SIG-M5 treated with dmso at 0.1 percent for 504 hours (cell line): ENCODE results near the gene CREB5.
"Not testable (repeated sequence)": the region's sequence is repeated elsewhere in the genome, so short reads cannot be mapped to it uniquely, and the experiment has no call there.

Experiments
- DNase-seq: peaks from one replicate; lab custom pipeline; 2025; ENCODE audit not compliant: unreplicated experiment; lab: John Stamatoyannopoulos, UW

CREB5 gene

DNA sequence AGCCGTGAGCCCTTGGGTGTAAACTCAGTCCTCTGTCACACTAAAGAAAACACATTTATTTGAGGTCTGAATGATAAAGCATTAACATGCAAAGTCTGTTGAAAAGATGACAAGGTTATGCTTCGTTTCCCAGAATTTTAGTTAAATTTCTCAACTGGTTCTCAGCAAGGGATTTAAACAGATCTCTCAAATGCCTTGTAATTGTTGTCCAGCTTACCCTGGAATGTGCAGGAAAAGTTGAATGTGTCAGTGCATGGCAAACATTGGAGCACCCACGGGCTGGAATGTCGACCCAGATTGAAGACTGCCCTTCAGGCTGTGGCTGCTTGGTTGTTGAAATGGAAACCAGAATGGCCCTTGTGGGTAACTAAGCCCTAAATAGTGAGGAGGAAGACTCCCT lies 354.0 kb downstream of the CREB5 start:
- no peak for DNase-seq

DNA sequence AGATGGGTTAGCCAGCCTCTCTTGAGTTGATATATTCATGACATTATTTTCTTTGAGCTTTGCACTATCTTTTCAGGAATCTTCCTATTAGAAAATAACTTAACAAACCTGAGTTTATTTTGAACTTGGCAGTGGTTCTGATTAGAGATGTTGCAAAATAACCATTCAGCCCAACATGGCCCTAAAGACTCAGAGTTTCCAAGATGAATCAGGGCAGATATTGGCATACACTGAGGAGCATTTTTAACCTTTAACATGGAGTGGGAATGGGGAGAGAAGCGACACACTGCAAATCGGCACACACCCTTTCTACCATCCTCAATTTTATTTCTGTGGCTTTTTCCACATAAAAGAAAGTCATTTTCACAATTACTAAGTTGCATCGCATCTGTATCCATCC lies 355.0 kb downstream of the CREB5 start:
- DNase-seq: no peak

DNA sequence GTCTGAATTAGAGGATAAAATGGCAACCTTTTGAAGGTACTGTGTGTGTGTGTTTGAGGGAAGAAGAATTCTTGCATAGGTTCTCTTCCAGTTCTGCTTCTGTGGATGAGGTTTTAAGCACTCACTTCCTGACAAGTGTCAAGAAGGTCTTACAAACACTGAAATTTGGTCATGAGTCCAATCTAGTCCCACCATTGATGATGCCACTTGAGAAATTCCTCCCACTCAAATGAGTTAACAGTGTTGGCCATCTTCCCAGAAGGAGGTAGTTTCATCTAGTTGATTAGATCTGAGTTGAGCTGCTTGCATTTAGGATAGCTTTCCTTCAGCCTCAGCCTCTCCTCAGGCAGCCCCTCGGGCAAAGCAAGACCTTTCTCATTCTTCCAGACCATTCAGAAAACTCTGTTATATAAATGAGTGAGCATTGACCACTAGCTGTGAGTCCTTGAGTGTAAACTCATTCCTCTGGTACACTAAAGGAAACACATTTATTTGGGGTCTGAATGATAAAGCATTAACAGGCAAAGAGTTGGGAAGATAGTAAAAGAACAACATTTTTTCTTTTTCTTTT lies 356.3 kb downstream of the CREB5 start:
- no peak for DNase-seq

DNA sequence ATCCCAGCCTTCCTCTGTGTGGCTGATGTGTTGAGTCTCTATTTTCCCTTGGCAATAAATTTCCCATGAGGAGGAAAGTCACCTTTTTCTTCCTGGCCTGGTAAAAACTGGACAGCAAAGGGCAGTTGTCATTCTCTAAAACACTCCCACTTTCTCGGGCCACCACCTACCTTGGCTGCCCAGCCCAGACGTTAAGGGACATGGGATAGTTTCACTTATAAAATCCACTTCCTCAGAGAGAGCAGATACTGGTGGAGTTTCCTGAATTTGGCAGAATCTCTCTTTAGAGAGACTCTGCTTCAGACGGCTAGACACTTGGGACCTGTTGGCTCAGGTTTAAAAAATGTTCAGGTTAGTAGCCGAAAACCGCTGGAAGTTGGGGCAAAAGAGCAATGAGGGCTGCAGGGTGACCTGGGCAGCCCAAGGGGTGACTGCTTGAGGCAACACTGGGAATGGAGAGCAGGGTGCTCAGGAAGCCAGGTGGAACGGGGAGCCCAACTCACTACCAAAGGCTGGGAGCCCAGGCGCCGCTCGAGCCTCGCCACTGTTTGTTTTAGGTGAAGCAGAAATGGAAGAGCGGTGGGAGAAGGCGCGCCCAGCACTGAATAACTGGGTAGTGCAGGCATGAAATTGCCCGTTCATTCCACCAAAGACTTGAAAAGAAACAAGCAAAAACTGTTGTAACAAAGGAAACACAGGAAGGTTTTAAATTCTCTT lies 359.7 kb downstream of the CREB5 start:
- no peak for DNase-seq

DNA sequence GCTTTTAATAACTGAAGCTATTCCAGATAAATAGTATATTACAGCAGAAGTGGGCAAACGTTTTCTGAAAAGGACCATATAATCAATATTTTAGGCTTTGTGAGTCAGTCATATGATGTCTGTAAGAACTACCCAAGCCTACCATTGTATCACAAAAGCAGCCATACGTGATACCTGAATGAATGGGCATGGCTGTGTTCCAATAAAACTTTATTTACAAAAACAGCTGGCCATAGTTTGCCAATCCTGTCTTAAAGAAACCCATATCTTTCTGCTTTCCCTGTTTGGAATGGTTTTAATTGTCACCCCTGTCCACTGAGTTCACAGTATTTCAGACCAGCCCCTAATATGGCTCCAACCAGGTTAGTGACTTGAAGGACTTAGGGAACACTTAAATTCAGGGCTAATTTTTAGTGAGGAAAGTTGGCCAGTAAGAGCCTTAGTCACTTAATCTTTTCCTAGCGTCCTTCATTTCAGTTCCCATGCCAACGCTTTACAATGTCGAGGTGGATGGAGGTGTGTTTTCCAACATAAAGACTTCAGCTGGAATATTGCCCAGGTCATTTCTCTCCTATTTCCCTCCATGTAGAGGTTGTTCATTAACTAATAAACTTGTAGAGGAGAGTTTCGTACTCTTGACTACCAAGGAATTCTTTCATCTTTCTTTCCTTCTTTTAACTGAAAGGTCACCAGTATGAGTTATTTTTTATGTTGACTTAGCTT lies 361.3 kb downstream of the CREB5 start:
- DNase-seq: no peak

DNA sequence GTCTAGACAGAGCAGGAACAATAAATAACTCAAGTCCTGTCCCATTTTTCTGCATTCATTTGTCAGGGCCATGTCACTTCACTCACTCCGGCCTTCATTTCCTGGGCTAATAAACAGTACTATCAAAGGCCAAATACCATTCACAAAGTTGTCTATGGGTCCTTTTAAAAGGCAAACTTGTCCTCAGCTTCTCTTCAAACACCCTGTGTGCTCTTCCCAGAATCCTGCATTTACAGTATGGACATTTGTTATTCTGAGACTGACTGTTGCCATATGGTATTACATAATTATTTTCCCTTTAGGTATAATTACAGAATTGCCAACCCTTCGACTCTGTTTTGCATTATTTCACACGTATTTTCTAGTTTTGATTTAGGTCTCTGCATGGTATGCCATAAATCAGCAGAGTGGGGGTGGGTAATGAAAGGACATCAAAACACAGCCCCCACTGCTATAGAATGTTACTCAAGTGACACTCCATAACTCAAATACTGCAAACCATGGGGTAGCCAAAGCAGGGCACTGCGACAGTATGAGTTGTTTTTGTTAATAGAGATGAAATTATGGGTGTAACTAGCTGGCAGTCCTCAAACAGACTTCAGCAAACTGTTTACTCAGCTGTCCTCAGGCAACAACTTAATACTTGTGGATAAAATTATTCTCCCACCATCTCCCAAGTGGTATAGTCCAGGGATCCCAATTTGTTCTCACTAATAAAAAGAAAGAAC lies 362.1 kb downstream of the CREB5 start:
- DNase-seq: no peak

DNA sequence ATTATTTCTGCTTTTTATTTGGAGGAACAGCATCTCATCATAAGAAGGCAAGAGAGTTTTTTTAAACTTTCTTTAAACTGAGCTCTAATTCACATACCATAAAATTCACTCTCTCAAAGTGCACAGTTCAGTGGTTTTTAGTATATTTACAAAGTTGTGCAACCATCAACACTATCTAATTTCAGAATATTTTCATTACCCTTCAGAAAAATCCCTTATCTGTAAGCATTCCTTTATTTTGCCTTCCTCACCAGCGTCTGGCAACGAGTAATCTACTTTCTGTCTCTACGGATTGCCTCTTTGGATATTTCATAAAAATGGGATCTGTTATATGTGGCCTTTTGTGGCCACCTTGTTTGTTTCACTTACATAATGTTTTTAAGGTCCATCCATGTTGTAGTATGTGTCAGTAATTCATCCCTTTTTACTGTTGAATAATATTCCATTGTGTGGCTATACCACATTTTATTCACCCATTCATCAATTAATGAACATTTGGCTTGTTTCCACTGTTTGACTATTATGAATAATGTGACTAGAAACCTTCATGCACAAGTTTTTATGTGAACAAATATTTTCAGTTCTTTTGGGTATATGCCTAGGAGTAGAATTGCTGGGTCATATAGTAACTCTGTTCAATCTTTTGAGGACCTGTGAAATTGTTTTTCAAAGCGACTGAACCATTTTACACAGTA lies 364.3 kb downstream of the CREB5 start:
- no peak for DNase-seq

DNA sequence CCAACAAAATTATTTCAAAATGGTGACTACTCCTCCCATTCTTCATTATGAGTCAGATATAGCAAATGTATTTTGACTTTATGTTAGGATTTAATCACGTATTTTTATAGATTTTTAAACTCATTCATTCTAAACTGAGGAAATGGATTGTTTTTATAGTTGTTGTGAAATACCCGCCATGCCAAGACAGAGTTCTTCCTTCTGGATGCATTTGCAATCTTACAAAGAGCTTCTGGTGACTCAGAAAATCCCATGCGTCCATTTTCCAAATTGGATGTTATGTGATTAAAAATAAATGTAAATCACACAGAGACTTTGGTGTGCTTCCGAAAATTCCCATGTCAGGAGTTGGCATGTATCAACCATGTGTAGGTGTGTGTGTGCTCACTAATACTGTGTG lies 366.5 kb downstream of the CREB5 start:
- no peak for DNase-seq

DNA sequence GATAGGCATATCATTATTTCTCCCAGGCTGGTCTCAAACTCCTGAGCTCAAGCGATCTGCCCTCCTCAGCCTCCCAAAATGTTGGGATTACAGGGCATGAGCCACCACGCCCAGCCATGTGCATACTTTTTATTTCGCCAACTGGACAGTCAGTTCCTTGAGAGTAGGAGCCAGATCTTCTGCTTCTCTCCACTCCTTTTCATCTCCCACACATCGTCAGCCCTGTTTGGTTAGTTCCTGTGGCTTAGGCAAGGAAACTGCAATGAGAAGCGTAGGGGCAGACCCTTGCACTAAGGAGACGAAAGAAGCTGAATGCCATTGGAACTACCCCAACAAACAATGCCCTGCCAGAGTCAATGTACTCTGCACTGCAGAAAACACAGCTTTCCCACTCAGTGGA lies 367.6 kb downstream of the CREB5 start:
- DNase-seq: no peak

DNA sequence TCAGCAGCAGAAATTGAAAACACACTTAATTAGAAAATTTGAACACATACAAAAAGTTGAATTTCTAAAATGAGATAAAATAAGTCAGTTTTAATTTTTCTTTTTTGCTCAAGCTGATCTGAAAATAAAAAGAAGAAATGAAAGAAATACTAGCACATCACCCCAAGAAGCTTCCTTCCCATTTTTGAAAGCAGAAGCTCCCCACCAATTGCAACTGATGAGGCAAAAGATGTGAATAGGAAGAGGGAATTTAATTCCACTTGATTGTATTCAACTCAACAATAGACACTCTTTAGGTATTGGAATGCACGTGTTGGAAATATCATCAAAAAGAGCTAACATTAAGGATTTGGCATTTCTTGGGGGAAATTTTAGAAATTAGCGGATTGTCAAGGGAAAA lies 370.0 kb downstream of the CREB5 start:
- DNase-seq: peak; percentile 50

DNA sequence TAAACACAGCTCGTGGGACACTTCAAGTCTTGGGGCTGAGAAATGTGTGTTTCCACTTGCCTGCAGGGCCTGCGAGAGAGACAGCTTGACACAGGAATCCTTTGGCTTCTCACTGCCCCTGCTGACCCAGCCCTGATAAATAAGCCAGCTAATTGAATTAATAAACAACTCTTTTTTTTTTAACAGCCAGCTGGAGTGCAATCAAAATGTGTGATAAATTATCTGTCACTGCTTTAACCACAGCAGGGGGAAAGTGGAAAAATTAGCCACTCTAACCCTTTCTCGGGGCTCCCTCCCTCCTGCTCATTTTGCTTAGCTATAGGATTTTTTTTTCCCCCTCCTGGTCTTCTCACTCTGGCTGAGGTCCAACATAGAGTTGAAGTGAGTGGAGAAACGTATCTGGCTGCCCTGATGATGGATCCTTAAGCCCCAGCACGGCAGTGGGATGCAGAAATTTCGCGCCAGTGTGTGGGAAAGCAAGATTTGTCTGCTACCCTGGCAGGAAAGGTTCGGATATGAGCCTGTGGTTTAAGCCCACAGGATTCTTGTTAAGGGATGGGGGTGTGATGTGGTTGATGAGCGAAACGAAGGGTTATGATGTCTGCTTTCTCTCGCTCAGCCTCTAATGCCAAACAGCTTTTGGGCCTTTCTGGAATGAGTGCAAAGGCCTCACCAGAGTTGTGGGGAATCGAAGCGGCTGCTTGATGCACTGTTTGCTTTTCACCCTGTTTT lies 372.0 kb downstream of the CREB5 start:
- no peak for DNase-seq

DNA sequence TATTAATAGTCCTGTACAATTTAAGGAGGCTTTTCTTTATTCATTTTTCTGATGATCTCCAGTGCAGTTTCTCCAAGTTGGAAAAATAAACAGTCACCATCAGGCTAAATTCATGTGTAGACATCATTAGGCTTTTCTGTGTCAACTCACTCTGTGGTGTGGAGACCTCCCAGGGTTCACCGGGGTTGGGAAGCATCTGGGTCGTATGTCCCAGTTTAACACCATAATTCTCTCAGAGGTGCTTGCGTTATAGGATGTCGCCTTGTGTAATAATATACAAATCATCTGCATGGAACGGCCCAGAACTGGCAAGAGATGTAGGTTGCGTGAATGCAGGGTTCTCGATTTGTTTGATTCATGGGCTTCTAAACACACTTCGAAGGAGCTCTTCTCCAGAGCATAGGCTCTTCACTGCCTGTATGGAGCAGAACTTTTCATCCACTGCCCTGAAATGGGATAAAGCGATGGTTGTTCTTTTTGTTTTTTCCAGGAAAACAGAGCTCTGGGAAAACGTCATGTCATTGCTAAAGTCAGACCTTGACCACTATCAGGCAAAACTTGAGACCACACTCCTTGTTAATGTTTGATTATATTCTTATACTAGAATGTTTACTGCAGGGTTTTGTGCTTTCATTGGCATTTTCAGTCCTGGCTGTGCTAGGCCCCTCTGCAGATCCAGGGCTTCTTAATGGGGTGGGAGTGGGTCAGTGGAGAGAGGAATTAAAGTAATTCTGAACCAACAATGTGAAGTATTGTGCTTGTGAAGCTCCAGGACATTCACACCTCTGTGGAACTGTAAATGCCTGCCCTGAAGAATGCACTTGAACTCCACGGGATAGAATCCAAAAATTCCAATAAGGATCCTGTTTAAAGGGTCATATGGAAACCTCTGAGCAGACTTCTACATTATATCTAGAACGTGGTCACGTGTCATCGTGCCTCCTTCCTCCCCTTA lies 373.0 kb downstream of the CREB5 start:
- no peak for DNase-seq

DNA sequence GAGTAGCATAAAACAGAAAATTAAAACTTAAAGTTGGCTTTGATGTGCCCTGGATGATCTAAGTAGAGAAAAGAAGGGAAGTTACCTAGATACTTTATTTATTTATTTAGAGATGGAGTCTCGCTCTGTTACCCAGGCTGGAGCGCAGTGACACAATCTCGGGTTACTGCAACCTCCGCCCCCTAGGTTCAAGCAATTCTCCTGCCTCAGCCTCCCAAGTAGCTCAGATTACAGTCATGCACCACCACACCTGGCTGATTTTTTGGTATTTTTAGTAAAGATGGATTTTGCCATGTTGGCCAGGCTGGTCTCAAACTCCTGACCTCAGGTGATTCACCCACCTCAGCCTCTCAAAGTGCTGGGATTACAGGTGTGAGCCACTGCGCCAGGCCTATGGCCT lies 373.8 kb downstream of the CREB5 start:
- not testable (repeated sequence) for DNase-seq

DNA sequence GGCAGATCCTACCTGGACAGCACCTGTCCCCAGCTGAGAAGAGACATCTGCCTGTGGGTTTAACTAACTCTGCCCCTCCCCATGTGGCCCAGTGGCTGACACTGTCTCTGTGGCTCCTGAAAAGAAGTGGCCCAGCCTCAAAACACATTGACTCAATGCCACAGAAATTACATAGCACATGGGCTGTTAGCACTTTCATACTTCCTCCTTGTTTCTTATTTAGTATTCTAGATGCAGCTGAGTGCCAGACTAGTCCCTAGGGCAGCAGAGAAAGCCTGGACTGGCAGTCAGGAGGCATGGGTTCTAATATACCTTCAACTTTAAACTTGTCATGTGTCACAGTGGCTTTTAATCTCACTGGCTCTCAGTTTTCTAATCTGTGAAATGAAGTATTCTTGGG lies 374.8 kb downstream of the CREB5 start:
- DNase-seq: no peak

DNA sequence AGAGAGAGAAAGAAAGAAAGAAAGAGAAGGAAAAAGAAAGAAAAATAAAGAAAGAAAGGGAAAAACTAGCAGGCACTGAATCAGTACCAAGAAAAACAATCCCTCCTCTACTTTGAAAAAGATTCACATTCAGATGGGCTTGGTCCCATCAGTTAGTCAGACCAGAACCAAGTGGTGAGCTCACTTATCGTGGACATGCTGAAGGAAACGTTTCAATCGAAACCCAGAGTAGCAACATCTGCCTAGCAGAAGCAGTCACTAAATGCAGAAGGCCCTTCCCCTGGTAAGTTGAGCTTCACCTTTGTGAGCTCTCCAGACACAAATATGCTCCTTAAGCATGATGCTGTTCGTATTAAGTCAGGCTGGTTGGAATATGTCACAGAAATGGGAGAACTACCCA lies 378.1 kb downstream of the CREB5 start:
- no peak for DNase-seq

DNA sequence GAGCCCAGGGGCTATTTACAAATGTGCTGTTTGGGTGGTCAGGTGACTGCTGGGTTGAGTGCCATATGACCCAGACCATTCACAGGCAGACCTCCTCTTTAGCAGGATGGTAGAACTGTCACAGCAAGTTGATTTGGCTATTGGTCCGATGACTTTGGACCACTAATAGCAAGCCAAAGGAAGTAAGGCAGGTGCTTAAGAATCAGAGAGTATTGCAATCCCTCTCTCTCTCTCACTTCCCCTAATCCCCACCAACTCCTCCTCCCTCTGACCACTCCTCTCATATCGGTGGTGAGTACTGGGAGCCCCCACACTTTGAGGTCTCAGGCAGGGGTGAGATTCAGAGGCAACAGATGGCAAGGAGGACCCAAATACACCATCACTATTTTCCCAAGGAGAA lies 380.5 kb downstream of the CREB5 start:
- no peak for DNase-seq

DNA sequence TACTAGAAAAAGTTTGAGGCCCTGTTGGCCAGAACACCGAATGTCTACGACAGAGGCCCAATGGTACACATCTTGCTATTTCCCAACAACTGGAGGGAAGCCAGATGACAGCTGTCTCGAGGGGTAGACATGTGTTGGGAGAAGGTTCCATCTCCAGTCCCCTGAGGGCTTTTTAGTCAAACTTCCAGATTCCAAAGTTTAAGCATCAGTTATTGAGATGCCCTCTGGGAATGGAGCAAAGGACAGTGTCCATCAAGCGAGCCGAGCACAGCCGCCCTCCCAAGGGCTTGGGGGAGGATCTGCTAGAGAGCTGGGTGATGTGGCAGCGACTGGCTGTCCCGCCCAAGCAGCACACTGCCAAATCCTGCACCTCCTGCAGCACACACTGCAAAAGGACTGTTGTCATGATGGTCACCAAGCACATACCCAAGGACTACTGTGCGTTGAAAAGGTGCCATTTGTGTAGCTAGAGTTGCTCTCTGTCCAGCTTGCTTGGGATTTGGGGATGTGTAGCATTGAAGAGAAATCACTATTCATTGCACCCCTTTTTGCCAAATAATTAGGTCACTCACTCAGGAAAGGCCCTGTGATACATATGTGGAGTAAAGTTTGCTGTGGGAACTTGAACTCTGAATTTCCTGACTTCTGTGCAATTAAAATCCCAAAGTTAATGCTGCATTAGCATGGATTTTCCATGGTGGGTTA lies 381.2 kb downstream of the CREB5 start:
- DNase-seq: no peak

DNA sequence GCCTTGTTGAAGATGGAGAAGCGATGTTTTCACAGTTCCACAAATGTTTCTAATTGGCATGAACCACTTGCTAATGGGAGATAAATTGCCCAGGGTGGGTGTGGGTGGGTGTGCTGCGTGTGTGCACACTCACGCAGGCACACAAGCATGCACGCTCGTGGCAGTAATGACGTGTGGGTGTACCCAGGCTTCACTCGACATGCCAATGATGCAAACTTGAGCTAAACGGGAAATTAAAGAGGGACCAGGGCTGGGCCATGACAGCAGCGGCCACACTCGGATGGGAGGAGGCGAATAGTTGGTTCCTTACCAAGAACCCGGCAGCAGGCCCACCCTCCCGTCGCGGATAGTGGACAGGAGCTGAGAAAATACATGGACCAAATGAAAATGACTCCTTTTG lies 386.0 kb downstream of the CREB5 start:
- no peak for DNase-seq

DNA sequence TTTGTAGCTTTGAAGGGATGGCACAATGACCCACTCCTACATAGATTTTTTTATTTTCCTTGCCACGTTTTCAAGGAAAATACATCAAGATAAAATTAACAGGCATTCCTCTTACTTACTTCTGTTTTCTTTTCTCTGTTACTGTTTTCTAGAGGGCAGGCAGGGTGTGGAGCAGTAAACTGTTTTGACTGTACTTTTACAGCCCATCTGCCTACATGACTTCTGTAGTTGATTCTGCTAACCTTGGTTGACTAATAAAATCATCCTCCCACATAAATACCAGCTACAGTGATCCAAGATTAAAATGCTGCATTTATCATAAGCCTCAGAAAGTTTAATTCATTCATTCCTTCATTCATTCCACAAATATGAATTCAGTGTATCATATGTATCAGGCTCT lies 387.3 kb downstream of the CREB5 start:
- no peak for DNase-seq
